H9 (cell line): ENCODE results near the gene TPRX2. TPM values are rescaled to one million over a fixed set of nuclear protein-coding genes. Genes with fewer than 3 reads are reported as not detected.

Experiments used
- DNase-seq: peaks from one replicate; pipeline ENCODE4 v3.0.0-alpha.2; 2017
- H2AFZ ChIP-seq: one replicate; pipeline ENCODE4 v1.6.1; 2013; ENCODE audit warnings: mild to moderate bottlenecking, low read length, control low read depth, moderate library complexity
- H2AK5ac ChIP-seq: 2 replicates; pipeline ENCODE4 v1.6.1; 2013; ENCODE audit warnings: low read length, control low read depth, mixed read lengths; ENCODE audit not compliant: insufficient read length
- H2BK120ac ChIP-seq: one replicate; pipeline ENCODE4 v1.6.1; 2013; ENCODE audit warnings: low read depth, mild to moderate bottlenecking, low read length, control low read depth, inconsistent platforms; ENCODE audit not compliant: poor library complexity, severe bottlenecking
- H2BK12ac ChIP-seq: 2 replicates; pipeline ENCODE4 v1.6.1; 2013; ENCODE audit warnings: low read length, control low read depth, mixed read lengths, low read depth; ENCODE audit not compliant: insufficient read length
- H2BK15ac ChIP-seq: 2 replicates; pipeline ENCODE4 v1.6.1; 2013; ENCODE audit warnings: low read depth, low read length, control low read depth
- H2BK20ac ChIP-seq: one replicate; pipeline ENCODE4 v1.6.1; 2013; ENCODE audit warnings: low read depth, mild to moderate bottlenecking, low read length, control low read depth, inconsistent platforms; ENCODE audit not compliant: poor library complexity, severe bottlenecking
- H2BK5ac ChIP-seq: 2 replicates; pipeline ENCODE4 v1.6.1; 2013; ENCODE audit warnings: low read length, control low read depth, mixed read lengths; ENCODE audit not compliant: insufficient read length
- H3K14ac ChIP-seq: 2 replicates; pipeline ENCODE4 v1.6.1; 2013; ENCODE audit warnings: low read length, control low read depth; ENCODE audit not compliant: insufficient read depth
- H3K18ac ChIP-seq: 2 replicates; pipeline ENCODE4 v1.6.1; 2013; ENCODE audit warnings: low read depth, mild to moderate bottlenecking, mixed read lengths, low read length, control low read depth; ENCODE audit not compliant: insufficient read length
- H3K23ac ChIP-seq: 2 replicates; pipeline ENCODE4 v1.6.1; 2013; ENCODE audit warnings: low read length, control low read depth, mixed read lengths, low read depth; ENCODE audit not compliant: insufficient read length
- H3K23me2 ChIP-seq: 2 replicates; pipeline ENCODE4 v1.6.1; 2013; ENCODE audit warnings: low read depth, mild to moderate bottlenecking, mixed read lengths, low read length, control low read depth; ENCODE audit not compliant: insufficient read length, poor library complexity, severe bottlenecking
- H3K27ac ChIP-seq: 2 replicates; pipeline ENCODE4 v1.5.1; 2013; ENCODE audit warnings: low read length, control low read depth, mixed read lengths, low read depth; ENCODE audit not compliant: insufficient read length
- H3K27me3 ChIP-seq: 2 replicates; pipeline ENCODE4 v1.6.1; 2013; ENCODE audit warnings: low read length, control low read depth, inconsistent platforms; ENCODE audit not compliant: insufficient read depth
- H3K4ac ChIP-seq: 2 replicates; pipeline ENCODE4 v1.6.1; 2013; ENCODE audit warnings: low read depth, mild to moderate bottlenecking, control low read depth, inconsistent platforms, low read length, moderate library complexity
- H3K4me1 ChIP-seq: 2 replicates; pipeline ENCODE4 v1.6.1; 2013; ENCODE audit warnings: low read length, control low read depth, inconsistent platforms; ENCODE audit not compliant: insufficient read depth
- H3K4me2 ChIP-seq: 2 replicates; pipeline ENCODE4 v1.6.1; 2013; ENCODE audit warnings: low read length, control low read depth, mixed read lengths; ENCODE audit not compliant: insufficient read length, insufficient read depth
- H3K56ac ChIP-seq: 2 replicates; pipeline ENCODE4 v1.6.1; 2013; ENCODE audit warnings: low read depth, mild to moderate bottlenecking, mixed read lengths, low read length, control low read depth; ENCODE audit not compliant: insufficient read length
- H3K79me1 ChIP-seq: 2 replicates; pipeline ENCODE4 v1.6.1; 2013; ENCODE audit warnings: low read depth, mild to moderate bottlenecking, moderate library complexity, low read length, control low read depth, inconsistent platforms; ENCODE audit not compliant: insufficient read depth, poor library complexity, severe bottlenecking
- H3K79me2 ChIP-seq: 2 replicates; pipeline ENCODE4 v1.6.1; 2013; ENCODE audit warnings: low read length, control low read depth, inconsistent platforms; ENCODE audit not compliant: insufficient read depth
- H3K9ac ChIP-seq: 2 replicates; pipeline ENCODE4 v1.6.1; 2013; ENCODE audit warnings: low read length, control low read depth, mixed read lengths; ENCODE audit not compliant: insufficient read length; ENCODE audit errors: extremely low read depth
- H3K9me3 ChIP-seq: one replicate; pipeline ENCODE4 v1.6.1; 2013; ENCODE audit warnings: low read depth, low read length, inconsistent platforms; ENCODE audit not compliant: control insufficient read depth
- H3T11ph ChIP-seq: one replicate; pipeline ENCODE4 v1.6.1; 2013; ENCODE audit warnings: mild to moderate bottlenecking, low read length, control low read depth, inconsistent platforms
- H4K20me1 ChIP-seq: one replicate; pipeline ENCODE4 v1.6.1; 2013; ENCODE audit not compliant: control insufficient read depth, insufficient read length, insufficient read depth
- H4K5ac ChIP-seq: 2 replicates; pipeline ENCODE4 v1.6.1; 2013; ENCODE audit warnings: low read depth, mild to moderate bottlenecking, mixed read lengths, low read length, control low read depth; ENCODE audit not compliant: insufficient read length
- H4K8ac ChIP-seq: replicated peaks from 2 replicates; pipeline ENCODE4 v1.6.1; 2013; ENCODE audit warnings: low read length, control low read depth, mixed read lengths, low read depth; ENCODE audit not compliant: insufficient read length
- H4K91ac ChIP-seq: 2 replicates; pipeline ENCODE4 v1.6.1; 2013; ENCODE audit warnings: low read depth, mild to moderate bottlenecking, moderate library complexity, mixed read lengths, low read length, control low read depth; ENCODE audit not compliant: insufficient read length
- H3K27ac Mint-ChIP-seq, 3 experiments: 2 replicates in 2 of 3; 3 replicates in 1 of 3; pipeline ENCODE4 v1.8.0; 2020 to 2021; ENCODE audit warnings: mixed read lengths in 3 of 3, mild to moderate bottlenecking in 1 of 3, moderate library complexity in 1 of 3
- H3K27me3 Mint-ChIP-seq: 2 replicates; pipeline ENCODE4 v1.8.0; 2021; ENCODE audit warnings: low read depth, mild to moderate bottlenecking, moderate library complexity, mixed read lengths
- H3K36me3 Mint-ChIP-seq, 3 experiments: 2 replicates in 2 of 3; 3 replicates in 1 of 3; pipeline ENCODE4 v1.8.0; 2020 to 2021; ENCODE audit warnings: low read depth in 3 of 3, mixed read lengths in 3 of 3; ENCODE audit not compliant: insufficient read depth in 1 of 3
- H3K4me1 Mint-ChIP-seq, 2 experiments: 2 replicates each; pipeline ENCODE4 v1.8.0; 2020; ENCODE audit warnings: mixed read lengths in 2 of 2
- H3K4me3 Mint-ChIP-seq, 2 experiments: 2 replicates in 1 of 2; 3 replicates in 1 of 2; pipeline ENCODE4 v1.8.0; 2020 to 2021; ENCODE audit warnings: mild to moderate bottlenecking in 2 of 2, mixed read lengths in 2 of 2, moderate library complexity in 1 of 2
- H3K9me3 Mint-ChIP-seq, 2 experiments: 2 replicates in 1 of 2; 3 replicates in 1 of 2; pipeline ENCODE4 v1.8.0; 2020; ENCODE audit warnings: mild to moderate bottlenecking in 2 of 2, mixed read lengths in 2 of 2, moderate library complexity in 1 of 2
- CTCF ChIP-seq: fragments of 200-600 bp; sonication (generic); conservative IDR thresholded peaks from 3 replicates; pipeline ENCODE4 v1.8.0; 2021; ENCODE audit warnings: antibody characterized with exemption, mild to moderate bottlenecking
- WGBS: extraction: QIAGEN DNeasy Blood & Tissue Kit; methylation state at CpG from one replicate; pipeline ENCODE4 v1.1.7; 2013; ENCODE audit warnings: missing lambda C conversion rate, low lambda C conversion rate, mixed read lengths; ENCODE audit not compliant: insufficient read length; ENCODE audit errors: extremely low coverage; 5-methylcytosine and 5-hydroxymethylcytosine counted together
- total RNA-seq: library from RNA; stranded (reverse); gene quantifications from 2 replicates; pipeline ENCODE4 v1.2.1, GENCODE V29; 2021

TPRX2 gene
- total RNA-seq, 1 experiment from 2014 or later, result not detected

- Histone ChIP-seq H3K9me3 (no peaks in the 10 kb centered on the region), H3K56ac (no peak overlapping the region), H3K18ac (peak overlapping the region; percentile 31), H3K23ac (no peak overlapping the region), H3K79me2 (no peaks in the 10 kb centered on the region), H2AFZ (no peak overlapping the region), H2BK120ac (no peak overlapping the region), H3K23me2 (no peaks in the 10 kb centered on the region), H2BK20ac (no peak overlapping the region), H3K4me2 (peak overlapping the region; percentile 73), H2BK5ac (no peak overlapping the region), H3K9ac (peak overlapping the region; percentile 3), H4K91ac (no peak overlapping the region), H3K27ac (peak overlapping the region; percentile 54), H2AK5ac (no peak overlapping the region), H3K14ac (peak overlapping the region; percentile 16; the same call in 1 of the 2 replicates), H3K27me3 (no peaks in the 10 kb centered on the region), H2BK12ac (no peak overlapping the region), H4K8ac (peak overlapping the region; percentile 32), H3T11ph (no peak overlapping the region), H3K4ac (no peak overlapping the region), H3K79me1 (no peaks in the 10 kb centered on the region), H3K4me1 (no peaks in the 10 kb centered on the region), H2BK15ac (no peak overlapping the region), H4K5ac (no peak overlapping the region), H4K20me1 (no peaks in the 10 kb centered on the region)
- H3K27ac Mint-ChIP-seq, result peak overlapping the region; percentile 87 to 100 (median 99)
- no peaks in the 10 kb centered on the region; a peak in 1 of 5 replicates for H3K9me3 Mint-ChIP-seq
- no peak for DNase-seq
- H3K27me3 Mint-ChIP-seq, result peaks cover 5% of the 10 kb centered on the region
- TF ChIP-seq CTCF, result no peak
- peaks cover 30 to 45% of the 10 kb centered on the region in 2 experiments for H3K4me1 Mint-ChIP-seq
- WGBS, result no CpG with 5 or more reads among the region's 10 CpGs
- no peaks in the 10 kb centered on the region for H3K36me3 Mint-ChIP-seq
- peak overlapping the region; percentile 59 to 76 for H3K4me3 Mint-ChIP-seq
Measured at GRCh38 chr19:47848425-47848822, 10.6 kb upstream of the TPRX2 start.
